ENCODE data around the gene PLD6. TPM values are rescaled to one million over a fixed set of nuclear protein-coding genes. Genes with fewer than 3 reads are reported as not detected.
"Not testable (repeated sequence)": the region's sequence is repeated elsewhere in the genome, so short reads cannot be mapped to it uniquely, and the experiment has no call there.

PLD6 gene
- total RNA-seq, 4 donors from 2014 or later, result 1.9 to 5.1 (median 2.7) TPM

GRCh38 chr17:17161121-17161520 lies 45.0 kb downstream of the PLD6 start:
- DNase-seq (no peak), ATAC-seq (no peak)
- in situ Hi-C loops (cut with MboI; ENCODE audit: low sequenced_read_pairs in 4 of 4) (no loop called here), intact Hi-C loops (cut with DNase I; ENCODE audit: low total_unique reads) (no loop called here)
- peaks cover 0 to 82% of the 10 kb centered on the region in 2 donors for H3K36me3 ChIP-seq
- H3K9me3 ChIP-seq, result no peaks in the 10 kb centered on the region
- H3K4me3 ChIP-seq, result no peak overlapping the region
- H3K27me3 ChIP-seq, result no peaks in the 10 kb centered on the region
- peak overlapping the region in 2 of 4 donors; percentile 64 to 76 for H3K27ac ChIP-seq
- peaks cover 10 to 27% of the 10 kb centered on the region in 2 donors for H3K4me1 ChIP-seq
- TF ChIP-seq POLR2A (IDR thresholded peaks at IDR 0.05), result no peak
- TF ChIP-seq CTCF (IDR thresholded peaks at IDR 0.05 in 4 of 5, conservative IDR thresholded peaks at IDR 0.05 in 1 of 5), result no peak

GRCh38 chr17:17159571-17159970 lies 46.6 kb downstream of the PLD6 start:
- peak; percentile 67 to 88 for ATAC-seq
- no peaks in the 10 kb centered on the region for H3K9me3 ChIP-seq
- peaks cover 17 to 31% of the 10 kb centered on the region in 2 donors for H3K4me1 ChIP-seq
- in situ Hi-C loops (cut with MboI; ENCODE audit: low sequenced_read_pairs in 4 of 4), result loop anchor here in 1 of 4 donors (10.0 kb wide), 1 partner anchor 165 kb away; no protein-coding TSS in a partner anchor
- H3K27me3 ChIP-seq, result no peaks in the 10 kb centered on the region
- no peak overlapping the region for H3K4me3 ChIP-seq
- TF ChIP-seq CTCF (IDR thresholded peaks at IDR 0.05 in 4 of 5, conservative IDR thresholded peaks at IDR 0.05 in 1 of 5), result no peak
- TF ChIP-seq POLR2A (IDR thresholded peaks at IDR 0.05), result no peak
- intact Hi-C loops (cut with DNase I; ENCODE audit: low total_unique reads), result loop anchor here (2.0 kb wide), 1 partner anchor 17 kb away; no protein-coding TSS in a partner anchor
- H3K27ac ChIP-seq, result peak overlapping the region; percentile 17 to 76 (median 63)
- no peak for DNase-seq
- H3K36me3 ChIP-seq, result peaks cover 0 to 80% of the 10 kb centered on the region in 2 donors

GRCh38 chr17:17158506-17158905 lies 47.6 kb downstream of the PLD6 start:
- intact Hi-C loops (cut with DNase I; ENCODE audit: low total_unique reads), result loop anchor here (2.0 kb wide), 1 partner anchor 18 kb away; no protein-coding TSS in a partner anchor
- in situ Hi-C loops (cut with MboI; ENCODE audit: low sequenced_read_pairs in 4 of 4), result loop anchor here in 1 of 4 donors (10.0 kb wide), 1 partner anchor 164 kb away; no protein-coding TSS in a partner anchor
- not testable (repeated sequence) for H3K9me3 ChIP-seq, H3K4me3 ChIP-seq, H3K27me3 ChIP-seq, ATAC-seq, DNase-seq
- peak overlapping the region in 3 of 4 donors; percentile 56 to 76 (median 64) for H3K27ac ChIP-seq
- H3K4me1 ChIP-seq, result peaks cover 17 to 31% of the 10 kb centered on the region in 2 donors
- H3K36me3 ChIP-seq, result peaks cover 0 to 79% of the 10 kb centered on the region in 2 donors

GRCh38 chr17:17157041-17157440 lies 49.1 kb downstream of the PLD6 start:
- H3K9me3 ChIP-seq, result no peaks in the 10 kb centered on the region
- H3K4me3 ChIP-seq, result no peak overlapping the region
- H3K27me3 ChIP-seq, result no peaks in the 10 kb centered on the region
- intact Hi-C loops (cut with DNase I; ENCODE audit: low total_unique reads), result no loop called here
- DNase-seq (no peak), ATAC-seq (no peak)
- in situ Hi-C loops (cut with MboI; ENCODE audit: low sequenced_read_pairs in 4 of 4), result loop anchor here in 1 of 4 donors (10.0 kb wide), 1 partner anchor 162 kb away; no protein-coding TSS in a partner anchor
- TF ChIP-seq POLR2A (IDR thresholded peaks at IDR 0.05) (no peak), CTCF (IDR thresholded peaks at IDR 0.05 in 4 of 5, conservative IDR thresholded peaks at IDR 0.05 in 1 of 5) (no peak)
- peaks cover 28 to 32% of the 10 kb centered on the region in 2 donors for H3K4me1 ChIP-seq
- H3K36me3 ChIP-seq, result peaks cover 0 to 68% of the 10 kb centered on the region in 2 donors
- H3K27ac ChIP-seq, result peak overlapping the region; percentile 14 to 76 (median 60)

- intact Hi-C loops (cut with DNase I; ENCODE audit: low total_unique reads), result no loop called here
- no peak for ATAC-seq
- peak overlapping the region in 3 of 4 donors; percentile 30 to 76 (median 56) for H3K27ac ChIP-seq
Observed at GRCh38 chr17:17156511-17156910, 49.6 kb downstream of the PLD6 start.

More at GRCh38 chr17:17156511-17156910, 49.6 kb downstream of the PLD6 start:
- no peak for TF ChIP-seq POLR2A (IDR thresholded peaks at IDR 0.05)
- no peak for TF ChIP-seq CTCF (IDR thresholded peaks at IDR 0.05 in 4 of 5, conservative IDR thresholded peaks at IDR 0.05 in 1 of 5)
- no peaks in the 10 kb centered on the region for H3K27me3 ChIP-seq
- DNase-seq, result no peak
- in situ Hi-C loops (cut with MboI; ENCODE audit: low sequenced_read_pairs in 4 of 4), result loop anchor here in 1 of 4 donors (10.0 kb wide), 1 partner anchor 162 kb away; no protein-coding TSS in a partner anchor
- no peak overlapping the region for H3K4me3 ChIP-seq
- H3K4me1 ChIP-seq, result peaks cover 33 to 38% of the 10 kb centered on the region in 2 donors
- H3K36me3 ChIP-seq, result peaks cover 0 to 63% of the 10 kb centered on the region in 2 donors
- H3K9me3 ChIP-seq, result no peaks in the 10 kb centered on the region
